ENCODE data around the gene KRT83.

GRCh38 chr12:52346593-52346992 lies 25.4 kb upstream of the KRT83 start:
- no peak for TF ChIP-seq POLR2AphosphoS5 (IDR thresholded peaks at IDR 0.05; ENCODE audit: low read depth, low read length)
- no peak for TF ChIP-seq REST (IDR thresholded peaks at IDR 0.05; ENCODE audit: insufficient read depth in 1 of 2, low read depth in 2 of 2, low read length in 2 of 2)
- no peak for TF ChIP-seq FOXP2 (optimal IDR thresholded peaks at IDR 0.05; ENCODE audit: borderline replicate concordance, extremely low read depth, extremely low read length, insufficient read depth)

Measured in PFSK-1 (cell line).